GM19099 (cell line): ENCODE results near the gene UBA7.
A peak's percentile ranks its signal among the peaks of the same experiment; 100 is the strongest.

ENCODE experiments used
- POLR2A ChIP-seq: IDR thresholded peaks from 3 replicates; pipeline ENCODE4 v1.6.1; 2011; ENCODE audit warnings: low read depth; ENCODE audit not compliant: insufficient read length; ENCODE audit errors: extremely low read depth

The UBA7 gene

DNA sequence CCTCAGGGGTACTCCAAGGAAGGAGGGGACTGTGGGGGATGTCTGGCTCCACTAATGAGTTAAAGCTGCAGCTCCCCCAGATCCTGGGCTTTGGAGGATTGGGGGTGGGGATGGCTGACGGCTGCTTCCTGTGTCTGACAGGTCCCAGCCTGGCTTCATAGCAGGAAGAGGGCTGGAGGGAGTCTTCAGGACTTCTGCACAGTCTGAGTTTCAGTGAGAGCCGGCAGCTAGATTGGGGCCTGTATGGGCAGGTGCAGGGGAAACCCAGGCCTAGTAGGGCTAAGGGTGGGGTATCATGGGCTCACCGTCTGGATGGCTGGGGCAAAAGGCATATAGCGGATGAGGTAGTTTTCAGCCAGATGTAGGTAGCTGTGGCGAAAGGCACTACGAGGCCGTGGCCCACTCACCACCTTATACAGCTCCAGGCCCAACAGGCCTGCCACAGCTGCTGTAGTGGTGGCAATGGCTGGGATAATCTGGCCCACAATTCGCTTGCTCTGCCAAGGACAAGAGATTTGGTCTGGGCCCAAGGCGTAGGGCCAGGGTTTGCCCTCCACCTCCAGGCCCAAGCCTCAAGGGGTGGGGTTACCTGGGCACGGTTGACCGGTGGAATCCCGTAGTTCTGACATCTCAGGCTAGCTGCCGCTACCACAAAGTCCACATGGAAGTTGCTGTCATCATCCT is 6.2 kb downstream of the UBA7 start:
- TF ChIP-seq POLR2A, result no peak

DNA sequence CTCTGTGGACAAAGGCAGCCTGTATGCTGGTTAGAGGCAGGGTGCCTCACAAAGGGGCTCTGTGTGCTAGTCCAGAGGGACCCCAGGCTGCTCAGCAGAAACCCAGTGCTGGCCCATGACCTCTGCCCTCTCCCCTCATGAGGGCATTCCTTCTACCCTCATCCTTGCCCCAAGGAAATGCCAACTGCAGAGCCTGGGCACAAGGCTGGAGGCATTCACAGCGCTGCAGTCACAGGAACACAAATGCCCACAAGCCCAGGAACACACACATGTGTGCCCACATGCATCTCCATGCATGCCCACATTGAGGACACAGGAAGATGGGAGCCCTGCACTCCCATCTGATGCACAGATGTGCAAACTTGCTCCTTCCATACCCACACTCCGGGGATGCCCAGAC is 6.9 kb downstream of the UBA7 start:
- no peak for TF ChIP-seq POLR2A

DNA sequence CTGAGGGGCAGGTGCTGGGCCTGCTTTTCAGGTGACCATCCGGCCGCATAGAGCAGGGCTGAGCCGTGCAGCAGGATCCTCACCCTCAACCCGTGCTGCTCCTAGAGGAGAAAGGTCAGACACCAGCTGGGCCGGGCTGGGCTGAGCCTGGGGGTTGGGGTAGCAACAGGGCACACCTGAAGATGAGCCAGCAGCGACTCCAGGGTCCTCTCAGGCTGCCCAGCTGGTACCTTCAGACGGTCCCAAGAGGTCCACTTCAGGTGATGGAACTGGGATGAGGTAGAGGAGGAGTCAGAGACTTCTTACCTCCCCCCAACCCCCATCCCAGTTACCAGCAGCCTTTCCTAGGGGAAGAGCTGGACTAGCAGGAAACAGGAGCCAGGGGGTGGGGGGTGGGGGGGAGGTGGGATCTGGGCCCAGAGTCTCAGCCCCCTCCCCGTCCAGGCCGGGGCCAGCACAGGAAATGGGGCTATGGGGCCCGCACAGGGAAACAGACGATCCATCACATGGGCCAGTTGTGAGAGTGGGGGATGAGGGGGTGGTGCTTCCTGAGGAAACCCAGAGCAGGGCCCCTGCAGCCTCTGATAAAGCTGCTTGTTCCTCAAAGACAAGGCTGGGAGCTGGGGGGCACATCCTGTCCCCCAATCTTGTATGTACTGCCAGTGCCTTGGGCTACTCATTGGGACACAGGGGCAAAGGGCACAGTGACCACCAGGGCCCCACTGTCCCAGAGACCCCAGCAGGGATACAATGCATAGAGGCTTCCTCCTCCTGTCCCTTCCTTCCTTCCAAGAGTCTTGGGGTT is 7.7 kb downstream of the UBA7 start:
- peak; percentile 33 for TF ChIP-seq POLR2A

DNA sequence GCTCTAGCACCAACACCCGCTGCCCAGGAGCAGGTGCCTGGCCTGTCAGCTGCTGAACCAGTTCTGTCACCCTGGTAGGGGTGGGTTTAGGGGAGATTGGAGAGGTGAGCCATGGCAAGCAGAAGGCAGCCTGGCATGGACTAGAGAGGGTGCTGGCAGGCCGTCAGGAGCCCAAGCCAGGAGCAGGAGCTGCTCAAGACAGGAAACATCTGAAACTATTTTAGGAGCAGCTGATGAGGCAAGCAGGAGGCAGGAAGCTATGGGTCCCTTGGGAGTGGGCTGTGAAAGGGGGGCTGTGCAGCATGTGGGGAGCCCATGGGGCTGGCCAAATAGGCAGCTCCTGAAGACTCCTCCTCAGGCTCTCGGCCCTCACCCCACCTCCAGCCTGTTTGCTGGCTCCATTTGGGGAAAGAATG is 8.4 kb downstream of the UBA7 start:
- peak; percentile 30 for TF ChIP-seq POLR2A

DNA sequence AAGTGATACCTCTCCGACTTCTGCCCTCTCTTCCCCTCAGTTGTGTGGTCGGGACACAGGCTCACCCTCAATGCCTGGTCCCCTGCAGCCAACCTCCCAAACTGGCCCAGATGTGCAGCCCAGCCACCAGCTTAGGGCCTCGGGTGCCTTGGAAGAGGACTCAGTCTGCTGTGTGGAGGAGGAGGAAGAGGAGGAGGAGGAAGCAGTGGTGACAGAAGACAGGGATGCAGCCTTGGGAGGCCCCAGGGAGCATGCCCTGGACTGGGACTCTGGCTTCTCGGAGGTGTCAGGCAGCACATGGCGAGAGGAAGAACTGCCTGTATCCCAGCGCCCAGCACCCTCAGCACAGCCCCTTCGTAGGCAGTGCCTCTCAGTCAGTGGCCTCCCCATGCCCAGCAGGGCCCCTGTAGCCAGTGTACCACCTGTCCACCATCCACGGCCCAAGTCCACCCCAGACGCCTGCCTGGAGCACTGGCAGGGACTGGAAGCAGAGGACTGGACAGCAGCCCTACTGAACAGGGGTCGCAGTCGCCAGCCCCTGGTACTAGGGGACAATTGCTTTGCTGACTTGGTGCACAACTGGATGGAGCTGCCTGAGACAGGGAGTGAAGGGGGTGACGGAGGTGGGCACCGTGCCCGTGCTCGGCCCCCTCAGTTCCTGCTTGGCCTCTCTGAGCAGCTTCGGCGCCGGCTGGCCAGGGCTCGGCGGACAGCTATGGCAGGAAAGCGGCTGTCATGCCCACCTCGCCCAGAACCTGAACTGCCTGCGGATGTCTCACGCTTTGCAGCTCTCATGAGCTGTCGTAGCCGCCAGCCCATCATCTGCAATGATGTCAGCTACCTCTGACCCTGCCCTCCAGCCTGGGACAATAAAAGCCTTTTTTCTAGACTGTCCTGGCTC is 9.4 kb downstream of the UBA7 start:
- no peak for TF ChIP-seq POLR2A

DNA sequence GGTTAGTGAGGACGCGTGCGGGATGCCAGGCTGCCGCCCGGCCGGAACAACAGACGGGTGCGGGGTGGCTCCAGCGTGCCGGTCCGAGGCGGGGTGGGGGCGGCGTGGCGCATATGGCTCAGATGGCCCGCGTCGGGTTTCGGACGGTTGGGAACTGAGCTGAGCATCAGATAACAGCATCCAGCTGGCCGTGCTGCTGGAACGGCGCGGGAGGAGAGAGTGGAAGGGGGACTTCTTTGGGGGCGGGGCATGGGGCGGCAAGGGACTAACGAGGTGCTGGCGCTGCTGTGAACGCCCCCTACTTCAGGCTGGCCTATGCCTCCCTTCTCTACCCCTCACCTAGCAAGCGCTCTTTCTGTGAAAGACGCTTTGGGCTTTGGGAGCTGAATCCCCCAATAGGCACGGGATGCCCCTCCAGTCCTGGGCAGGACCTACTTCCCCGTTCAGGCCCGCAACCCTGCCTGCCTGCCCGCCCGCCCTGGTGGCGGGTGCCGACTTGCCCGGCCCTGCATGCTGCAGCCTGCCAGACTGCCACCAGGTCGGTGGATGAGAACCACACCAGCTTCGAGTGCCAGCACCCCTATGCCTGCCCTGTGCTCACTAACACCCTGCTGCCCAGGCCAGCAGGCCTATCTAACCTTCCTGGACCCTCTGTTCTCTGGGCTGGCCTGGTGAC is 10.2 kb downstream of the UBA7 start:
- no peak for TF ChIP-seq POLR2A

DNA sequence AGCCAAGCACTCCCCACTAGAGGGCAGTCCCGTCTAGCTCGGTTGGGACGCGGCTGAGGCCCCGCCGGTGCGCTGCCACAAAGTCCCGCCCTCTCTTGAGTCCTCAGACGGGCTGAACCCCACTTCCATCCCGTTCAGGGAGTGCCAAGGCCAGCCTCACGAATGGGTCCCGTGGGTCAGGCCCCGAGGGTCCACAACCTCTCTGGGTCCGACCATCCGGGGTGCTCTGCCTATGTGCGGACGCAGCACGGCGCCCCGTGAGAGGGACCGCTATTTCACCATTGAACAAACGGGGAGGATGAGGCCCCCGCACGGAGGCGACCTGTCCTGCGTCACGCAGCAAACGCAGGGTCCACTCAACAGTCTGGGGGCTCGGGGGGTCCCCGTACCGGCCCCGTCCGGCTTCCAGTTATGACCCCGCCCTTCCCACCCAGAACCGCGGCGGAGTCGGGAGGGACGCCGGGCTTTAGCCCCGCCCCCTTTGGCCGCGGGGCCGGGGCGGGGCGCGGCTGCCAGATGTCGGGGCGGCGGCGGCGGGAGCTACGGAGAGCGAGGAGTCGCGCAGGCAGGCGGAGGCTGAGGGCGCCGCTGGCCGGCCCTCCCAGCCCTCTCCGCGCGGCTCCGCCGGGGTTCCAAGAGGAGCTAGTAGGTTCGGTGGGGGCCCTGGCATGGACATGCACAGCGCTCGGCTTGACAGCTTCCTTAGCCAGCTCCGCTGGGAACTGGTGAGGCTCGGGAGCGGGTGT is 10.9 kb downstream of the UBA7 start, which contains the start of gene INKA1:
INKA1 (plus strand) TSS at position 543 of the 746 bp plus-strand sequence; CDS start at position 675, 132 bp downstream.
- peak; percentile 27 for TF ChIP-seq POLR2A

DNA sequence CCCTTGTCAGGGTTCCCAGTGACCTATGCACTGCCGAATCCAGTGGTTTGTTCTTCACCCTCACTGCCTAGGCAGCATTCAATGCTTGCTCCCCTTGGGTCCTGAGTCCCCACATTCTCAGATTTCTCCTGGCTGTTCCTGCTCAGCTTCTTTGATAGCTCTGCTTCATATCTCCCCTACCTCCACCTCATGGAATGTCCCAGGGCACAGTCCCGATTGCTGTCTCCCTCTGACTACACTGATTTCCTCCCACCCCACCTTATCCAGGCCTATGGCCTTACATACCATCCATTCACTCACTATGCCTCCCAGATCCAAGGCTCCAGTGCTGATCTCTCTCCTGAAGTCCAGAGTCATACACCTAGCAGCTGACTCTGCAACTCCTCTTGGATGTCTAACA is 12.6 kb downstream of the UBA7 start:
- no peak for TF ChIP-seq POLR2A

DNA sequence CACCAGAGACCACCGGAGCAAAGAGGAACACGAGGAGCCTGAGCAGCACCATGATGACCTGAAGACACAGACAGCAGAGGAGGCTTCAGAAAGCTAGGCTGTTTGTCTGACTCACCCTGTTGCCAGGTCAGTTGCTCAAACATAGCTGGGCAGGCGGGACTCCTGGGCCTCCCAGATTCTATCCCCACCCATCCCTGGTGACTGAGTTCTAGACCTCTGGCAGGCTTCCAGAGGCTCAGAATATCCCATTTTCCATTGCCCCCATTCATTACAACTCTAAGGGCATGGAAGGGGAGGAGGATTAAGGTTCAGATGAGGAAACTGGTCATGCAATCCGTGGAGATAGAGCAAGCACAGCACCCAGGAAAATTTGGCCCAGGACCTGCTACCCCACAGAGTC is 14.0 kb downstream of the UBA7 start, which contains the start of gene CDHR4:
CDHR4 (minus strand) TSS at position 113 of the 400 bp plus-strand sequence; CDS start at position 52, 61 bp downstream.
- TF ChIP-seq POLR2A, result no peak

DNA sequence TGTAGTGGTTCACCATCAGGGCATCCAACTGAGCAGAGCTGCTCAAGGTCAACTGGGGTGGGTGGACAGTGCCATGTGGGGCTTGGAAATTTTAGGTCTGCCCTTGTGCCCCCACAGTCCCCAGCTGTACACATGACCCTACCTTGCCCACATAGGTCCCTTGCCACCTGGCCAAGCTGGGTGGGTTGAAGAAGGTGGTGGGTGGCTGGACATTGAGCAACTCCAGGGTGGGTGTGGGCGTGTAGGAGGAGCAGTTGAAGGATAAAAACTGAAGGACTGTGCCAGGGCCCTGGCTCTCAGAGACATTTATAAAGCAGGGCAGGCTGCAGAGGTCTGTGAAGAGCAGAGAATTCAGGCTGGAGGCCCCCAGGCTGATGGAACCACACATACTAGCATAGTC is 14.6 kb downstream of the UBA7 start:
- no peak for TF ChIP-seq POLR2A

DNA sequence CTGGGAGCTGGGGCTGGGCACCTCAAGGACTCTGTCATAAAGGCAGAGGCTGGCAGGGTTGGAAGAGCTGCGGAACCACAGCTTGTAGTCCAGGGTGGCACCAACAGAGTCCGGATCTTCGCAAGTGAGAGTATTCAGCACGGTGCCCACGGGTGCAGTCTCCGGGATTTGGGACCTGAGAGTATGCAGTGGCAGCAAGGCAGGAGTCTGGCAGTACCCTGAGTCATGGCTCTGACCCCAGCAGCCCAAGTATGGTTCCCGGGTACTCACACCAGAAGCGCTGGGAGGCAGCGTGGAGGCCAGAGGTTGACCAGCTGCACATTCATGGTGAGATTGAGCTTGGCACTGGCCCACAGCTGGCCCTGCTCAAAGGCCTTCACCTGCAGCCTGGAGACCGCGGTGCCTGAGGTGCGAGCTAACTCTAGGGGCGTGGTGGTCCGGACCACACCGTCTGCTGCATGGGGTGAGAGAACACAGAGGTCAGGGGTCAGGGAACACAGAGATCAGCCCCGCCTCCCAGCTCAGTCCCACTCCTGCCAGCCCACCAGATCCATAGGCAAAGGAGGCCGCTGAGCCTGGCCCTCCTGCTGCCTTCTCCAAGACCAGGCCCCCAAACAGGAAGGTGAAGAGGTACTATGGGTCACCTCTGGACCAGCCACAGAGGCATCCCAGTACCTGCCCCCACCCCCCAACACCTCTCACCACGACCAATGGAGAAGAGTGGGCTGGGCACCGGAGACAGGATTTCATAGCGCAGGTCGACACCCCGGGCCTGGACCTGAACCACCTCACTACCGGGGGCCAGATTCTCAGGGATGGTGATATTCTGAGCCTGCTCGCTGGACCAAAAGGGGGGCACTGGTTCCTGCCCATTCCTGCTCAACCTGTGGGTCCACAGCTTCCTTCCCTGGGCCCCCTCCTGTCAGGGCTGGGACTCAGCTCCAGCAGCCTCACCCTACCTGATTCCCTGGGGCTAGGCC is 18.5 kb downstream of the UBA7 start:
- TF ChIP-seq POLR2A, result no peak

DNA sequence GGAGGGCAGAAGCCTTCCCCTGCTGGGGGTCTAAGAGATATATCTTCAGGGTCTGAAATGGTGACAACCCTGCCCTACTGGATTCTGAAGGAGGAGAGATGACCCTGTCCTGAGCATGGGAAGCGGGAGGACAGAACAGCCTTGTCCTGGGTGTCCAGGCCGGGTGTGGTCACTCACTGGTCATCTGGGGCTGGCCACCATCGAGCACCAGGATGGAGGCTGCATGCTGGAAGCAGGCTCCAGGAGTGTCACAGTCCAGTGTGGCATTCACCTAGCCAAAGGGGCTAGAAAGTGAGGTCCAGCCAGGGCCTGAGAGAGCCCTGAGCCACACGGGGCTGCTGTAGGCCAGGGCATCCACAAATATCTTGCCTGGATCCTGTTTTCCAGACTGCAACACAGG is 19.3 kb downstream of the UBA7 start:
- no peak for TF ChIP-seq POLR2A
